Heart right ventricle (tissue), 16 donors: ENCODE data around the gene PNMA5. TPM values are rescaled to one million over a fixed set of nuclear protein-coding genes. Genes with fewer than 3 reads are reported as not detected.
A peak's percentile ranks its signal among the peaks of the same experiment; 100 is the strongest.
"Not testable (repeated sequence)": the region's sequence is repeated elsewhere in the genome, so short reads cannot be mapped to it uniquely, and the experiment has no call there.

Experiments used
- ATAC-seq, 8 donors: fragments of 200-7000 bp; cut with Tn5 transposase; one replicate each; pipeline ENCODE4 v1.9.1; 2020; ENCODE audit warnings: mild to moderate bottlenecking in 8 of 8, moderate library complexity in 8 of 8, moderate number of reproducible peaks in 1 of 8
- DNase-seq, 2 donors: peaks; one replicate each; pipeline ENCODE4 v3.0.0-alpha.2; 2020
- H3K27ac ChIP-seq, 10 donors: fragments of 200-600 bp; sonication (generic) in 2 of 10; one replicate each; pipeline versions ENCODE4 v1.5.0 to v1.8.0; 2020 to 2022; ENCODE audit warnings: mild to moderate bottlenecking in 3 of 10
- H3K27me3 ChIP-seq, 7 donors: fragments of 200-600 bp; one replicate each; pipeline ENCODE4 v1.8.0; 2021 to 2022; ENCODE audit warnings: mild to moderate bottlenecking in 2 of 7
- H3K36me3 ChIP-seq, 9 donors: fragments of 200-600 bp; sonication (generic) in 1 of 9; one replicate each; pipeline versions ENCODE4 v1.5.0 to v1.8.0; 2020 to 2022; ENCODE audit warnings: mild to moderate bottlenecking in 2 of 9
- H3K4me1 ChIP-seq, 9 donors: fragments of 200-600 bp; sonication (generic) in 1 of 9; one replicate each; pipeline versions ENCODE4 v1.5.0 to v1.8.0; 2020 to 2022; ENCODE audit warnings: mild to moderate bottlenecking in 4 of 9
- H3K4me3 ChIP-seq, 10 donors: fragments of 200-600 bp; sonication (generic) in 2 of 10; one replicate each; pipeline versions ENCODE4 v1.5.0 to v1.8.0; 2020 to 2022; ENCODE audit warnings: mild to moderate bottlenecking in 7 of 10, moderate library complexity in 2 of 10
- H3K9me3 ChIP-seq, 11 donors: fragments of 200-600 bp in 10 of 11; sonication (generic) in 2 of 11; one replicate each; pipeline versions ENCODE4 v1.5.0 to v1.8.0; 2013 to 2022; ENCODE audit warnings: mild to moderate bottlenecking in 2 of 11, control low read depth in 1 of 11, moderate library complexity in 1 of 11
- WGBS, 2 donors: extraction: QIAGEN DNeasy Blood & Tissue Kit; methylation state at CpG; one replicate each; pipeline ENCODE4 v1.1.7; 2013; ENCODE audit warnings: inconsistent platforms in 1 of 2; 5-methylcytosine and 5-hydroxymethylcytosine counted together
- intact Hi-C, 10 donors: fragments of 100-400 bp; cut with DNase I; formaldehyde crosslinking; loops; one replicate each; pipeline versions ENCODE4 v1.11.1 to v1.14.2; 2022
- polyA plus RNA-seq, 2 donors: library from polyadenylated mRNA; stranded (reverse); fragments of 200-250 nt; gene quantifications; one replicate each; pipeline ENCODE4 v1.2.3, GENCODE V29; 2013
- total RNA-seq, 10 donors: library from RNA; stranded (reverse); fragmentation: NEBNext Ultra II Directional in 3 of 10; extraction: Animal tissue kit (Norgen Biotek cat#: 25700) in 3 of 10; gene quantifications; one replicate each; pipeline versions ENCODE4 v1.2.1 to v1.2.4, GENCODE V29; 2021 to 2023
- TF ChIP-seq, protein P1 (sequence below), 9 donors: fragments of 200-600 bp; sonication (generic) in 2 of 9; IDR thresholded peaks; one replicate each; pipeline versions ENCODE4 v1.5.0 to v1.8.0; 2021 to 2022; ENCODE audit warnings: antibody characterized with exemption in 9 of 9, mild to moderate bottlenecking in 5 of 9, moderate library complexity in 1 of 9
- donor health status: Arrhythmogenic right ventricular cardiomyopathy.
- donor health status: ischemic (EF 13 %, LVEDD 7.1; RV severe dilation, severe dysfunction).
- donor health status: healthy with polysubstance abuse.
- donor health status: DM: no; HTN: yes; CAD: no.
- donor health status: DM: no; HTN: no; CAD: no.
- donor health status: ischemic (EF 25% LVEDD 6.9; RV normal size, moderate dysfunction).
- donor health status: ischemic (EF 25% LVEDD 5.7; RV mildly dilated, moderate dysfunction).
- donor health status: healthy.
- donor health status: DM: yes; HTN: yes; CAD: no.
- donor health status: Ischemic cardiomyopathy.
- donor health status: ischemic (EF 35%, LVEDD 5.7; RV mildly dilated, moderate dysfunction).
- donor health status: nonischemic (EF 11% LVEDD 7.7; RV severe dilation, severe dysfunction).
- donor health status: DM: yes; HTN: yes; CAD: no.
- donor health status: PGD.
- donor health status: ischemic (EF 29% LVEDD 5.4; RV normal size, mild dysfunction).
- donor health status: nonischemic (EF 23%, LVEDD 6.1; RV moderate dilation, normal function).

PNMA5 gene
- total and polyA plus RNA-seq, 12 donors = not detected

DNA sequence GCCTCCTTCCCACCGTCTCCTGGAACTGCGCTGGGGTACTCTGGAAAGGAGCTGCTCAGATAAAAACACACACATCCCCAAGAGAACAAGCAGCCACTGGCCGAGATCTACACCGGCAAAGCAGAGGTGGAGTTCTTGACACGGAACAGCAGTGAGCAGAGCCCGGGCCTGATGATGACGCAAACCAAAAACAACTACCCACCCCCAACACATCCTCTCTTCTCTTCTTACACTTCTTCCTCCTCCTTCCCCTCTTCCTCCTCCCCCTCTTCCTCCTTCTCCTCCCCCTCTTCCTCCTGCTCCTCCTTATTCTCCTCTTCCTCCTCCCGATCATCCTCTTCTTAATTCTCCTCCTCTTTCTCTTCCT is 4.6 kb downstream of the PNMA5 start:
- Histone ChIP-seq H3K4me1 (no peaks in the 10 kb centered on the region), H3K27me3 (peaks cover 0 to 9% (median 0%) of the 10 kb centered on the region in 7 donors), H3K4me3 (no peak overlapping the region), H3K27ac (peak overlapping the region in 1 of 10 donors; percentile 69), H3K36me3 (no peaks in the 10 kb centered on the region), H3K9me3 (no peaks in the 10 kb centered on the region)
- intact Hi-C loops = no loop called here
- TF ChIP-seq, protein P1, sequence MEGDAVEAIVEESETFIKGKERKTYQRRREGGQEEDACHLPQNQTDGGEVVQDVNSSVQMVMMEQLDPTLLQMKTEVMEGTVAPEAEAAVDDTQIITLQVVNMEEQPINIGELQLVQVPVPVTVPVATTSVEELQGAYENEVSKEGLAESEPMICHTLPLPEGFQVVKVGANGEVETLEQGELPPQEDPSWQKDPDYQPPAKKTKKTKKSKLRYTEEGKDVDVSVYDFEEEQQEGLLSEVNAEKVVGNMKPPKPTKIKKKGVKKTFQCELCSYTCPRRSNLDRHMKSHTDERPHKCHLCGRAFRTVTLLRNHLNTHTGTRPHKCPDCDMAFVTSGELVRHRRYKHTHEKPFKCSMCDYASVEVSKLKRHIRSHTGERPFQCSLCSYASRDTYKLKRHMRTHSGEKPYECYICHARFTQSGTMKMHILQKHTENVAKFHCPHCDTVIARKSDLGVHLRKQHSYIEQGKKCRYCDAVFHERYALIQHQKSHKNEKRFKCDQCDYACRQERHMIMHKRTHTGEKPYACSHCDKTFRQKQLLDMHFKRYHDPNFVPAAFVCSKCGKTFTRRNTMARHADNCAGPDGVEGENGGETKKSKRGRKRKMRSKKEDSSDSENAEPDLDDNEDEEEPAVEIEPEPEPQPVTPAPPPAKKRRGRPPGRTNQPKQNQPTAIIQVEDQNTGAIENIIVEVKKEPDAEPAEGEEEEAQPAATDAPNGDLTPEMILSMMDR (IDR thresholded peaks at IDR 0.05) = no peak
- WGBS, 2 donors = 42 to 46% methylated on average over 7 to 8 of the region's 8 CpGs
- DNase-seq = no peak
- ATAC-seq = peak in 1 of 8 donors; percentile 48

DNA sequence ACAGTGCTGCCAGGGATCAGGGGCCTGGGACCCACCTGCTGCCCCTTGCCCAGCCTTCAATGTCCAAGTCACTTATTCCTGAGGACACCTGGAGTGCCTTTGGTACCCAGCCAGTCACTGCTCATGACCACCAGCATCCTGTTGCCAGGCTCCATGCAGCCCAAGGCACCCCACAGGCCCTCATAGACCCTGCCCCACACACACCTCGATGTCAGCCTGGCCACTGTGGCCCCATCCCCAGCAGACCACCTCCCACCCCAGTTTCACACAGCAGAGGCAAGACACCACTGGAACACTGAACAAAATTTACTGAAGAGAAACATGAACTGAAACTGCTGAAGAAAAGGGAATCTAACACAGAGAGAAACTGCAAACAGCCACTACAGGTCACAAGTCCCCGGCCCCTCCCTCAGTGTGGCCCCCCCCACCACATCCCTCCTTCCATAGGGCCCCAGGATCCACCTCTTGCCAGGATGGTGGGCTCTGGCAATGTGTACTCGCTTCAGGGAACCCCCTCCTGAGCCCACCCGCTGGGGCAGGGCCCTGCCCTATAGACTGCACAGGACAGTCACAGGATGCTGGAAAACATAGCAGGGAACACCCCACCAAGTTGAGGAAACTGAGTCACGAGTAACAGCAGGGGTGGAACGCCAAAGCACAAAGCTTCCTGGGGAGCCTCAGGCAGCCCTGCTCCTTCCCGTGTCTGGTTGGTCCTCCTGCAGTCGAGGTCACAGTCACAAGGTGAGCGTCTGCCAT is 5.2 kb downstream of the PNMA5 start:
- Histone ChIP-seq H3K4me1 (no peaks in the 10 kb centered on the region), H3K27me3 (peaks cover 0 to 9% (median 0%) of the 10 kb centered on the region in 7 donors), H3K4me3 (no peak overlapping the region), H3K9me3 (no peaks in the 10 kb centered on the region), H3K36me3 (no peaks in the 10 kb centered on the region), H3K27ac (peak overlapping the region in 1 of 10 donors; percentile 69)
- TF ChIP-seq, protein P1 (IDR thresholded peaks at IDR 0.05) = no peak
- WGBS, 2 donors = 57 to 69% methylated on average over 8 to 9 of the region's 9 CpGs
- no peak for DNase-seq
- ATAC-seq = peak in 2 of 8 donors; percentile 29 to 42
- intact Hi-C loops = no loop called here

DNA sequence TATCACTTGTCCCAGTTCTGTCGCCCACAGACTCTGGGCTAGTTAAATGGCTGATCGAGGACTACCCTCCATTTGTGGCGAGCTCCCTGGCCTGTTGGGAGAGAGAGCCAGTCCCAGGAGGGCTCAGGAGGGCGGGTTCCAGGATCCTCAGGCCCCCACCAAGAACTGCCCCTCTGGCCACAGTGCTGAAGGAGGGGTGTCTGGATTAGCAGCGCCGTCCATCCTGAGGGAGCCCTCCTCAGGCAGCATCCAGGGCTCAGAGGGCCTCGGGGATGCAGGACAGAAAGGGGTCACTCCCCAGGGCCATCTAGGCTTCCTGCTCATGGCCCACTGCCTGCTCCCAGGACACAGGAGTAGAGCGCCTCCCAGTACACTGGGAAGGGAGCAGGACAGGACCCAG is 6.1 kb downstream of the PNMA5 start:
- H3K4me3 ChIP-seq = no peak overlapping the region
- H3K4me1 ChIP-seq = no peaks in the 10 kb centered on the region
- intact Hi-C loops = no loop called here
- ATAC-seq (no peak), DNase-seq (no peak)
- TF ChIP-seq, protein P1 (IDR thresholded peaks at IDR 0.05) = no peak
- H3K9me3 ChIP-seq = no peaks in the 10 kb centered on the region
- H3K36me3 ChIP-seq = no peaks in the 10 kb centered on the region
- no peak overlapping the region for H3K27ac ChIP-seq
- WGBS, 2 donors = 95 to 97% methylated on average over 5 to 8 of the region's 8 CpGs
- H3K27me3 ChIP-seq = peaks cover 0 to 9% (median 0%) of the 10 kb centered on the region in 7 donors

DNA sequence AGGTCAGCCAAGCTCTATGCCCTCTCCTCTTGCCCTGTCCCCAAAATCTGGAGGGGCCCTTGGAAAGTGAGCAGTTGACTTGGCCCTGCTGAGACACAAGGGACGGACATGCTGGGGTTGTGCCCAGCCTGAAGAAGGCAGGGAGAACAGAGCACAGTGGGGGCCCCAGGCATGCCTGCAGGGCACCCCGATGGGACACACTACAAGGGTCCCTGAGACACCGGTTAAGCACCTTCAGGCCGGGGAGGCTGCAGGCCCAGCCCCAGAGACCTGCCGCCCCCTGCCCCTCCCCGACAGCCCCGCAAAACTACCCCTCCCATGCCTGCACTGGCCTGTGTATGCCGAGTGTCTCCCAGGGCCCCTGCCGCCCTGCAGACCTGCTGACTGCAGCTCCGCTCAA is 6.8 kb downstream of the PNMA5 start:
- H3K4me3 ChIP-seq, ATAC-seq, DNase-seq, intact Hi-C loops, H3K4me1 ChIP-seq, H3K36me3 ChIP-seq, H3K27me3 ChIP-seq, H3K9me3 ChIP-seq, H3K27ac ChIP-seq: not testable (repeated sequence)
- WGBS, 2 donors = no CpG with 5 or more reads among the region's 10 CpGs

DNA sequence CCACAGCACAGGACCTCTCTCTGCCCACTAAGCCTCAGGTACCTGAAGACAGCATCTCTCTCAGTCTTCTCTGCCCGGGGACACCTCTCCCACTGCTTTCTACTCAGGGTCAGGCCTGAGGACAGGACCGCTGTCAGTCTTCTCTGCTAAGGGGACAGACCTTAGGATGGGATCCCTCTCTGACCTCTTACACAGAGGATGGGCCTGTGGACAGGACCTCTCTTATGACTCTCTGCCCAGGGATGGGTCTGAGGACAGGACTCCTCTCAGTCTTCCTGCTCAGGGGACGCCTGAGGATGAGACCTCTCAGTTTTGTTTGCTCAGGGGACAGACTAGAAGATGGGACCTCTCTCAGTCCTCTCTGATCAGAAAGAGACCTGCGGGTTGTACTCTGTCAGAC is 8.5 kb downstream of the PNMA5 start:
- ATAC-seq, H3K4me3 ChIP-seq, H3K27me3 ChIP-seq, H3K27ac ChIP-seq, H3K9me3 ChIP-seq, intact Hi-C loops, H3K4me1 ChIP-seq, H3K36me3 ChIP-seq, DNase-seq: not testable (repeated sequence)
- WGBS, 2 donors = no CpG with 5 or more reads among the region's 4 CpGs
